Caki2 (cell line): ENCODE measurements around the gene TLX2. TPM values are rescaled to one million over a fixed set of nuclear protein-coding genes. Genes with fewer than 3 reads are reported as not detected.
"Not testable (repeated sequence)": the region's sequence is repeated elsewhere in the genome, so short reads cannot be mapped to it uniquely, and the experiment has no call there.

ENCODE experiments used
- DNase-seq: peaks from one replicate; pipeline ENCODE4 v3.0.0-alpha.2; 2015; ENCODE audit warnings: low read depth
- in situ Hi-C: cut with HindIII; loops from 2 replicates; pipeline ENCODE4 v1.10.0; 2016; ENCODE audit warnings: low sequenced_read_pairs, low pct_unique_long_range_greater_than_20kb, mixed read lengths
- total RNA-seq: library from RNA; depleted of rRNA; stranded (reverse); fragments of >200 nt; shearing (Covaris generic); gene quantifications from 2 replicates; pipeline ENCODE4 v1.2.3, GENCODE V29; 2014; ENCODE audit warnings: low replicate concordance; rRNA removed

The TLX2 gene
- total RNA-seq, 1 experiment from 2014 or later, result not detected

DNA sequence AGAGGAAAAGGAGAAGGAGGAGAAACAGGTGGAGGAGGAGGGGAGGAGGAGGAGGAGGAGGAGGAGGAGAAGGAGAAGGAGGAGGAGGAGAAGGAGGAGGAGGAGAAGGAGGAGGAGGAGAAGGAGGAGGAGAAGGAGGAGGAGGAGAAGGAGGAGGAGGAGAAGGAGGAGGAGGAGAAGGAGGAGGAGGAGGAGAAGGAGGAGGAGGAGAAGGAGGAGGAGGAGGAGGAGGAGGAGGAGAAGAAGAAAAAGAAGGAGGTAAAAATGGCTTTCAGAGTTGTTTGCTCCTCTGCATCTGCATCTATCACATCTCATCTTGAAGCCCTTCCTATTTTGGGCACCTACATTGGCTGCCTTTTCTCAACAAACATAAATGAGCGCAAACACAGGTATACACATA lies 46.8 kb downstream of the TLX2 start:
- in situ Hi-C loops, DNase-seq: not testable (repeated sequence)

DNA sequence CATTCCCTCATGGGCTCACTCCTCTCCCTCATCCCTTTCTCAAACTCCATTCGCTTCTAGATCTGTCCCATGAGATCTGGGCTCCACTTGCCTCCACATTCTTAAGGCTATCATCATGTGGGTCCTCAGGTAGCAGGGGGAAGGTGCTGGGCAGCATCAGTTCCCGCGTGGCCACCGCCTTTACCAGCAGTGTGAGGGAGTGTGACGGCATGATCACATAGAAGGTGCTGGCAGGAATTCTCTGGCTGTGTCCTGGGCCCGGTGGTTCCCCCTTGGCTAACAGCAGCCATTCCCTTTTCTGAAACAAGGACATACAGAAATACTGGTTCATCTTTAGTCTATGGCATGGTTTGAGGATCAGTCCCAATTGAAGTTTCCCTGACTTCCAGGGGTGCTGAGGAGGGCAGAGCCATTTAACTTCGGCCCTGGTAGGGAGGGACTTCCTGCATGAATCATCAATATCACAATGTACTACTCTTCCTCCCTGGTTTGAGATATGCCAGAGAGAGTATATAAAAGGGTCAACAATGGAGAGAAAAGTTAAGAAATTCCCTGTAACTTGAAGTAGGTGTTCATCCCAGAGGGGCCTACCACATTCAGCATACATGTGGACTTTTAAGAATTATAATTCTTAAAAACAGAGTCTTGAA lies 48.0 kb downstream of the TLX2 start:
- DNase-seq, result no peak
- in situ Hi-C loops, result no loop called here

DNA sequence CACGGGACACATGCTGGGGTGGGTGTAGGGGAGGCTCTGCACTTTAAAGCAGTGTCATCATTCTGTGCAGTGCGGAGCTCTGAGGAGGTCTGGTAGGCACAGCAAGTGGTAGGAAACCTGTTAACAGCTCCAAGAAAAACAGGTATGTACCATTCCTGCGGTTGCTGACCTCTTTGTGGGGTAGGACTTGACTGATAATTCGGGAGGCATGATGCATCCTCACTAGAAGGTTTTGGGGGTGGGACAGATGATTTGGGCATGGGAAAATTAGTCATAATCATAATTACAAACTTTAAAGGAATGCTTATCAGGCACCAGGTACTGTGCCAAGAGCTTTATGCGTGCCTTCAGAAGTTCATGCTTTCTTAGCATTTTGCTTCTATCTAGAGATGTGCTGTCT lies 50.0 kb downstream of the TLX2 start:
- in situ Hi-C loops, result no loop called here
- DNase-seq, result no peak

DNA sequence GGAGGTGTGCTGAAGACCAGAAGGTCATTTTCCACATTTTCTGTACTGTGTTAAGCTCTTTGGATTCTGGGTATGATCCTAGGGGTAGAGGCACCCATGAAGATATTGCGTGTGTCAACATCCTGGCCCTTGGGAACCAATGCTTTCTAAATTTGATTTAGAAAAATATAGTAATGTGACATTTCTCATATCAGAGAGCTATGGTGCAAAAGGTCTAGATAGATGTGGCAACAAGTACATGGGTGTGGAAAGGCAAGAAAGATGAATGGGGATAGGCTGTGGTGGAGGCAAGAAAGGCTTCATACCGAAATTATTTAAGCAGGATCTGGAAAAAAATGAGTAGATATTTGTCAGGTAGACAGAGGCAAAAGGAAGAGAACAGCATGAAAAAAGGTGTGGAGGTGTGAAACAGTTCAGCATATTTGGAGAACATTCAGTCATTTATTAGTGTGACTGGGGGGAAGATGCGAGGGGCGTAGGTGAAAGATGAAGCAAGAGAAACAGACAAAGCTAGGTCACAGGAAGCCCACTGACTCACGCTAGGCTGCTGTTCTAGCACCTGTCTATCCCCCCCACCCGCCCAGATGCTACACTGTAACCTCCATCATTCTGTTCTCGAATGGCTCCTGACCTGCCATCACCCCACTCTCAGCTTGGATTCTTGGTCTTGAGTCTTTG lies 52.0 kb downstream of the TLX2 start:
- in situ Hi-C loops, result no loop called here
- no peak for DNase-seq

DNA sequence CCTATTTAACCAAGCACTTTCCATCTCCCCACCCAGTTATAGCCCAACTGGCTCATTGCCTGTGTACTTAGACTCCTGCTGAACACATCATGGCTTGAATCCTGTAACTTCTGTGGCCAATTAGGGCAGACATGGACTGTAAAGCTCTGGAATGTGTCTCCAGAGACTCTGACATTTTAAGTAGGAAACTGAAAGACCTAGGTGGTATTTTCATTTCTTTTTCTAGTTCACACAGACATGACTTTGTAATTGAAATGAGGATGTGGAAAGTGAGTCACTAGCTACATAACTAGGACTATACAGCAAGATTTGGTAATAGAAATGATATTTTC lies 52.5 kb downstream of the TLX2 start:
- no peak for DNase-seq
- in situ Hi-C loops, result no loop called here

Other genes with a start within 250 kb of the TLX2 start
- 0.84 and 7.1 TPM in 2 replicates for gene SLC4A5, start 171.0 kb upstream of the TLX2 start, total RNA-seq
- 117 TPM in 2 replicates for gene DCTN1, start 134.1 kb upstream of the TLX2 start, total RNA-seq
- gene C2orf81, start 92.8 kb upstream of the TLX2 start, total RNA-seq, result 7.9 and 9.6 TPM in 2 replicates
- gene WDR54, start 92.7 kb upstream of the TLX2 start, total RNA-seq, result 183 and 209 TPM in 2 replicates
- gene RTKN, start 72.5 kb upstream of the TLX2 start, total RNA-seq, result 55.6 and 71.1 TPM in 2 replicates
- 13.5 and 37.7 TPM in 2 replicates for gene INO80B, start 59.4 kb upstream of the TLX2 start, total RNA-seq
- 63.4 and 110 TPM in 2 replicates for gene WBP1, start 56.0 kb upstream of the TLX2 start, total RNA-seq
- 77.2 and 80.5 TPM in 2 replicates for gene MOGS, start 49.1 kb upstream of the TLX2 start, total RNA-seq
- gene MRPL53, start 41.8 kb upstream of the TLX2 start, total RNA-seq, result 54.0 and 123 TPM in 2 replicates
- gene CCDC142, start 31.5 kb upstream of the TLX2 start, total RNA-seq, result 10.7 and 15.0 TPM in 2 replicates
- 10.6 and 19.9 TPM in 2 replicates for gene TTC31, start 31.4 kb upstream of the TLX2 start, total RNA-seq
- 28.5 and 41.0 TPM in 2 replicates for gene LBX2, start 14.8 kb upstream of the TLX2 start, total RNA-seq
- 19.9 and 30.5 TPM in 2 replicates for gene PCGF1, start 6.8 kb upstream of the TLX2 start, total RNA-seq
- gene DQX1, start 11.8 kb downstream of the TLX2 start, total RNA-seq, result not detected in 2 replicates
- 128 and 130 TPM in 2 replicates for gene AUP1, start 15.3 kb downstream of the TLX2 start, total RNA-seq
- 60.3 and 84.7 TPM in 2 replicates for gene HTRA2, start 15.5 kb downstream of the TLX2 start, total RNA-seq
- 0.81 and 2.2 TPM in 2 replicates for gene LOXL3, start 39.5 kb downstream of the TLX2 start, total RNA-seq
- gene DOK1, start 40.3 kb downstream of the TLX2 start, total RNA-seq, result 19.7 and 21.9 TPM in 2 replicates
- gene M1AP, start 133.9 kb downstream of the TLX2 start, total RNA-seq, result not detected in 2 replicates
- 4.7 and 7.6 TPM in 2 replicates for gene SEMA4F, start 139.8 kb downstream of the TLX2 start, total RNA-seq